SW 1271 (cell line): Measurements from ENCODE around the gene CMTM8.
A peak's percentile ranks its signal among the peaks of the same experiment; 100 is the strongest.
"Not testable (repeated sequence)": the region's sequence is repeated elsewhere in the genome, so short reads cannot be mapped to it uniquely, and the experiment has no call there.

ENCODE experiments used
- DNase-seq, 2 experiments: peaks; one replicate each; lab custom pipeline; 2025; lab: John Stamatoyannopoulos, UW

Gene CMTM8

DNA sequence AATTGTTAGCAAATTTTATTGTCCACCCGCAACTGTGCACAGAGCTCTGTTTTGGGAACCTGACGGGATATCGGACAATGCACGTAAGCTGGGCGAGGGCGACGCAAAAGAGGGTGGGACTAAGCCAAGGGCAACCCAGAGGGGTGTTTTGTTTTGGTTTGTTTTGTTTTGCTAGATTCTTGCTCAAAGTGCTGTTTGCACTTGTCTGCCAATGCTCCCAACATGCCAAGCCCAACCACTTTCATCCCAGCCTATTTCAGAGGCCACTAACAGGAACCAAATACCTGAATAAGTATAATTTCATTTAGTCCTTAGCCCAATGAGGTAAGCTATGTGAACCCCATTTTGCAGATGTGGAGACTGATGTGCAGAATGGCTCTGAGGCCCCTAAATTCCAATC, 143.4 kb downstream of the CMTM8 start:
- DNase-seq = no peak

DNA sequence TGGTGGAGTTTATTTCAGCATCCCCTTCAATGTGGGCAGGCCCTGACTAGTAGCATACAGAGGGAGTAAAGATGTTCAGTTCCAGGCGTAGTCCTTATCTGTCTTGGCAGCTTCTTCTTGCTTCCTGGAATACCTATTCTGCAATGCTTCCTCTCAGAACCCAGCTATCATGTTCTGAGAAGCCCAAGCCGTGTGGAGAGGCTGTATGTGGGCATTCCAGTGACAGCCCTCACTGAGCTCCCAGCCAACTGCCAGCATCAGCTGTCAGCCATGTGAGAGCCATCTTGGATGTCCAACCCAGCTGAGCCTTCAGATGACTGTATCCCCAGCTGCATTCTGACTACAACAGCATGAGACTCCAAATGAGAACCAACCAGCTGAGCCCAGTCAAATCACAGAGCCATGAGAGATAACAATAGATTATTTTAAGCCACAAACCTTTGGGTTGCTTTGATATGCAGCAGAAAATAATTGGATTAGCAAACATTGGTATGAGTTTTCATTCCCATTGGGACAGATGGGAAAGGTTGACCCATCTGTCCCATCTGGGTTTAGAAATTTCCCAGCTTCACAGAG, 144.7 kb downstream of the CMTM8 start:
- DNase-seq = no peak

DNA sequence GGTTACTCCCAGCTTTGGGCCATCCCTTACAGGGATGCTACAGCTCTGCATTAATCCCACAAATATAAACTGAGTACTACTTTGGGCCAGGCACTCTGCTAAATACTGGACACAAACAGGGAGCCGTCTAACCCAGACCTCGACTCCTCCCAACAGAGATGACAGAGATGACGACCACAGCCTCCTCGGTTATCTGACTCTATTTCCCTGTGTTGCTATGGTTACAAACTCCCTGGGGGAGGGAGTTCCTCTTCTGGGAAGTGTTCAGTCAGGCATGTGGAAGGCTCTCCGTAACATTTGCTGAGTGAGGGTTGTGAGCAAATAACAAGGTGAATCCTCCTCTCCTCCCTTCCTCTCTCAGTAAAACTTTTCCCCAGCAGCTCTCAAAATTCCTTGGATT, 146.5 kb downstream of the CMTM8 start:
- DNase-seq = no peak

DNA sequence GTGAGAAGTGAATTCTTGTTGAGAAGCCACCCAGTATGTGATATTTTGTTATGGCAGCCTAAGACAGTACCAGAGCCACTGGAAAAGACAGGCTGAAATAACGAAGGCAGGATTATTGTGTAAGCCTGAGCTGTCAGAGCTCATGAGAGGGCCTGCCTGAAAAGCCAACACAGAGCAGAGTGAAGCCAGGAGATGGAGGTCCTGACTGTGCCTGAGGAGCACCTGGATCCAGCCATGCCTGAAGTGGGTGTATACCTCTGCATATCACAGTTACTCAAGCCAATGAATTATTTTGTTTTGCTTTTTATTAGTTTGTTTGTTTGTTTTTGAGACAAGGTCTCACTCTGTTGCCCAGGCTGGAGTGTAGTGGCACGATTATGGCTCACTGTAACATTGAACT, 149.0 kb downstream of the CMTM8 start:
- no peak for DNase-seq

DNA sequence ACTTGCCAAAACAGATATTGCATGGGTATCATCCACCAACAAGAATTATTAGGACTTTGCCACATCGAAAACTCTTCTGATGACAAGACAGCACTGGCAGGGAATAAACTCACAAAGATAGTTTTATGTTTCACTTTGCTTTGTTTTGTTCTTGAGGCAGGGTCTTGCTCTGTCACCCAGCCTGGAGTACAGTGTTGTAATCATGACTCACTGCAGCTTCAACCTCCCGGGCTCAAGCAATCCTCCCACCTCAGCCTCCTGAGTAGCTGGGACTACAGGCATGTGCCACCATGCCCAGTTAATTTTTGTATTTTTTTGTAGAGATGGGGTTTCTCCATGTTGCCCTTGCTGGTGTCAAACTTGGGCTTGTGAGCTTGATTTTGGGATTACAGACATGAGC, 151.1 kb downstream of the CMTM8 start:
- not testable (repeated sequence) for DNase-seq

DNA sequence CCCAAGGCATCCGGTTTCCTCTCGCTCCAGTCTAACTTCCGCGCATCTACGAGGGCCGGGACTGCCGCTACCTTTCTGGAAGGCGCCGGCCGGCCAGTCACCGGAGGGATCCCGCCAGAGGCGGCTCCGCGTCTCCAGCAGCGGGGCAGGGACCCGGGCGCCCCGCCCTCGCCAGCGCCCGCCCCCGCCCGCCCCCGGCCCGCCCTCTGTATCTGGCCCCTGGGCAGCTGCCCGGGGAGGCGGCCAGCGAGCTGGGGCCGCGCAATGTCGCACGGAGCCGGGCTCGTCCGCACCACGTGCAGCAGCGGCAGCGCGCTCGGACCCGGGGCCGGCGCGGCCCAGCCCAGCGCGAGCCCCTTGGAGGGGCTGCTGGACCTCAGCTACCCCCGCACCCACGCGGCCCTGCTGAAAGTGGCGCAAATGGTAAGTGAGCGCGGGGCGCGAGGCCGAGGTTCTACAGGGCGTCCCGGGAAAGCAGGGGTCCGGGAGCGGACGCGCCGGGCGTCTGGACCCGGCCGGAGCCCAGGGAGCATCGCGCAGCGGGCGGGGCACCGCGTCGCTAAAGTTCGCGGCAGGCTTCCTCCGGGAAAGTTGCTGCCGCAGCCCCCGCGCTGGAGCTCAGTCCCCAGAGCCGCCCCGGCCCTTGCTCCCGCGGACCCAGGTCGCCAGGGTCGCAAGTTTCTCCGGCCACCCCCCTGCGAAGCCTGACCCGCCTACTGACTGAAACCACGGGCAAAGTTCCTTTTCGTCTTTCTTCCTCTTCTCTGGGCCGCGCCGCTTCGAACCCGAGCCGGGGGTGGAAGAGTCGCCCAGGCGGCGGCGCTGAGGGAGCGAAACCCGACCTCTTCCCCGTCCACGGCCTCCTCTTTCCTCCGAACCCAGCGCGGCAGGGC, 153.4 kb downstream of the CMTM8 start, which contains the start of gene CMTM7:
TSS of gene CMTM7 (plus strand) at position 211 of the 893 bp plus-strand sequence. CDS start at position 265, 54 bp downstream.
- DNase-seq = peak; percentile 19 to 58

DNA sequence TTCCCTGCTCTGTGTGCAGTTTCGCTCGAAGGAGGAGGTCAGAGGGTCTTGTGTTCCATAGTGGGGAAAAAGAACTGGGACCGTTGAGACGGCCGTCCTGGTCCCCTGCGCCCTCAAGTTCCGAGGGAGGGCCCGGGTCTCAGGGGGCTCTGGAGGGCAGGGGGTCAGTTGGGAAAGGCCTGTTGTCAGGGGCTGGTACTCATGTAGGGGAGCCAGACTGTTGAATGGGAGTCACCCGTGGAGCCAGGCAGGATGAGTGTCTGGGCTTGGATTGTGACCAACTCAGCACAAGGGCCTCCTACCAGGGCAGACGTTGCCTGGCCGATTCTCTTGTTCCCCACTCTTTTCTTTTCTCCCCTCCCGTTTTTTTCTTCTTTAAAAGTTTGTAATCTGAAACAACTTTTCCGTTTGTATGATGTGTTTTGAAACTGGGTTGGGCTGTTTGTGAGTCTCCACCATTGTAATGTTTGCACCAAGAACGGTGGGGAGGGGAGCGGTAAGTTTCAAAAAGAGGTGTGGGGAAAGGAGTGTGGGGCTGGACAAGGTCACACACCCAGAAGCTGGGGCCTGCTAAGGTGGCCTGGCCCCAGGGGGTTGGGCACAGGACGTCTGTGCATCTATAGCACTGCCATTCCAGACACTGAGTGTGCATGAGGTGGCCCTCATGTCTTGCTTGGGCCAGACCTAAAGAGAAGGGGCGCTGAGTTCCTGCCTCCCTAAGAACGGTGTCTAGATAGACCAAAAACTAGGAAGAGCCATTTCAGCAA, 154.2 kb downstream of the CMTM8 start:
- no peak for DNase-seq

DNA sequence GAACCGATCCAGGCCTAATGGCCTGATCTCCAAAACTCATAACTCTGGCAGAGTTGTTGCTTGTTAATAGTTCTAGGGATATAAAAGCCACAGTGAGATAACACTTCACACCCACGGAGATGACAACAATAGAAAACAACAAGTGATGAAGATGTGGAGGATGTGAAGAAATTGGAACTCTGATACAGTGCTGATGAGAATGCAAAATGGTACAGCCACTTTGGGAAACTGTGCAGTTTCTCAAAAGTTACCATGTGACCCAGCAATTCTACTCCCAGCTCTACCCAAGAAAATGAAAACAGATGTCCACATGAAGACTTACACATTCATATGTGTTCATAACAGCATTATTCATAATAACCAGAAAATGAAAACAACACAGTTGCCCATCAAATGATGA, 157.0 kb downstream of the CMTM8 start:
- no peak for DNase-seq

DNA sequence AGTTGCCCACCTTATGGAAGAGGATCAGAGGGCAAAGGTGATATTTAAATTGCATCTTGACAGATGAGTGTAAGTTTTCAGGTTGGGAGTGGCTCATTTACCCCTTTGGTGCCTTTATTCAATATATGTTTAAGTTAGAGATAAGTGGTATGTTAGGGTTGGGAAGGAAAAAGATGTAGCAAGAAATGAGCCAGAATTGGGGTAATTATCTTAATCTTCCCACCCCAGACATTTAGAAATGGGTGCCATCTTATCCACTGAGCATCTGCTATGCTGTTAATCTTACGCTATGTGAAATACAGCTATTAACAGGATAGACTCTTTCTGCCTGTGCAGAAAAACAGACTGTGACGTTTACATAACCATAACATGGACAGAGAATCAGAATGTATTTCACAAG, 159.5 kb downstream of the CMTM8 start:
- DNase-seq = no peak

DNA sequence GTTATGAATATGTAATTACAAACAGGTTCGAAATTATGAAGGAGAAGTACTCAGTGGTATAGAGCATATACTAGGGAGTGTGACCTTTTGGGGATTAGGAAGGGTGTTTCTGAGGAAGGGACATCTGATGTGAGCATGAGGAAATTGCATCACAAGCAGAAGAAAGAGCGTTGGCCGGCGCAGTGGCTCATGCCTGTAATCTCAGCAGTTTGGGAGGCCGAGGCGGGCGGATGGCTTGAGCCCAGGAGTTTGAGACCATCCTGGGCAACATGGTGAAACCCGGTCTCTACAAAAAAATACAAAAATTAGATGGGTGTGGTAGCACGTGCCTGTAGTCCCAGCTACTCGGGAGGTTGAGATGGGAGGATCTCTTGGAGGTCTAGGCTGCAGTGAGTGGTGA, 160.1 kb downstream of the CMTM8 start:
- DNase-seq = no peak

DNA sequence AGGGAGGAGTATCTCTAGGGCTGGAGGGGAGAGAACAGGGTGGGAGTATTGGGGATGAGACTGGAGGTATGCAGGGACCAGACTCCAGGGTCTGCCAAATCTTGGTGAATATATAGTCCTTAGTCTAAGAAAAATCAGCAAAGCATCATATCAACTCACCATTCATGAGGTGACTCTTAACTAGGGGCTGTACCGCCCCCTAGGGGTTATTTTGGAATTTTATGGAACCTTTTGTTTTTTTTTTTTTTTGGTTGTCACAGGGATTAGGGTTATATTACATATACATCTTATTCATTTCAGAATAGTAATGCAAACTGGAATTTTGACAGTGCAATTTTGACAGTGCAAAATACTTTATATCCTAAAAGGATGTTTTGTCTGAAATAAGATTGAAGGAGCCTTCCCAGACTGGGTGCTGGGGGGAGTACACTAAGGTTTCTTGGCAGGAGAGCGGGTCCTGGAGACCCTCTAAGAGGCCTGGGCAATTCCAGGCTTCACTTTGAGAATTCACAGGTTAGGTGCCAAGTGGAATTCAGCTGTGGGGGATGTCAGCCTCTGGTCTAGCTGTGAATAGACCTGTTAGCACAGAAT, 160.6 kb downstream of the CMTM8 start:
- DNase-seq = peak; percentile 19 to 33

DNA sequence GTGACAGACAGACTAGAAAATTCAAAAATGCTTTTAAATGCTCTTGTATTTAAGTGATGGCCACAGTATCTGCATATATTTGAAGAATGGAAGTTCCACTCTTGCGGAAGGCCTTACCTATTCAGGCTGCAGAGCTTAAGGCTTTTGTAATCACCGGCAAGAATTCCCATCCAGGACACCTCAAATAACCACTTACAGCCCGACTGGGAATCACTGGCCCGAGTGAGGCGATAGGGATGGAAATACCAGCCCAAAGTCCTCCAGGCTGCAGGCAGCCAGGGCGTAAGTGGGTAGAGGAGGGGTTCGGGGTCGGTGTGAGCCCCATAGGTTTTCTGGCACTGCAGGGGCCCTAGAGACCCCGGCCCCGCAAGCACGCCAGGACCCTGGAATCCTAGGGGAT, 162.6 kb downstream of the CMTM8 start:
- no peak for DNase-seq

DNA sequence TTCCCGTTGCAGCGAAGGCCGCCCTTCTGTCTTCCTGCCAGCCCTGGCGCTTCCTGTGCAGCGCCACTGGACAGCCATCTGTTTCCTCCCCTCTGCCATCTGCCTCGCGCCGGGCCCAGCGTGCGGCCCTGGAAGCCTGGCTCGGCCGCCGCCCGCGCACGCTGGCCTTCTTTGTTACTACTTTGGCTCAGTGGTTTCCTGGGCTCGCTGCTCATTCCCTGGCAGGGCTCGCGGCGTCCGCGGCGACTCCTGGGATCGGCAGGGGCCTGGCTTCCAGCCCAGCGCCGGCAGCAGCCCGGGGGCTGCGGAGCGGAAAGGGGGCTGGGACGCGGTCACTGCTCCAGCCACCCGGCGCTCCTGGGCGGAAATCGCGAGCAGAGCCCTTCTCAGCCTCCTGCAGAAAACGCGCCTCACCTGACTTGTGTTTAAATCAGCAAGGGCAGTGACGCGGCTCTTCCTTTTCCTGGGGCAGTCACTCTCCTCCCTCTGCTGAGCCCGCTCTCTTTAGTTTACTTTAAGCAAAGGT, 163.1 kb downstream of the CMTM8 start:
- peak; percentile 35 to 74 for DNase-seq

DNA sequence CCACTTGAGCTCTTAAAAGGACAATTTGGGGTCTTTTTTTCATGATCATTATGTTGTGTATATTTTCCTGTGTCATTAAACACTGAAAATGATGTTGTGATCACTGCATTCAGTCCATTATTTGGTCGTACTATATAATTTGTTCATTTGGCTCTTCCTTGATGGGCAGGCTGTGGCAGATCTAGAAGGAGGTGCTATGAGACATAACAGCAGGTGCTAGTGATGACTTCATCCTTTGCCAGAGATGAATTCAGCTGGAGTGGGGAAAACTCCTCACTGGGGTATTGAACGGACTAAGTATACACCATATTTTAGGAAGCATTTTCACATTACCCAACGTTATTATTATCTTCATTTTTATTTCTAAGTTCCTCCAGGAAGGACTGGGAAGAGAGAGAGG, 165.2 kb downstream of the CMTM8 start:
- no peak for DNase-seq

DNA sequence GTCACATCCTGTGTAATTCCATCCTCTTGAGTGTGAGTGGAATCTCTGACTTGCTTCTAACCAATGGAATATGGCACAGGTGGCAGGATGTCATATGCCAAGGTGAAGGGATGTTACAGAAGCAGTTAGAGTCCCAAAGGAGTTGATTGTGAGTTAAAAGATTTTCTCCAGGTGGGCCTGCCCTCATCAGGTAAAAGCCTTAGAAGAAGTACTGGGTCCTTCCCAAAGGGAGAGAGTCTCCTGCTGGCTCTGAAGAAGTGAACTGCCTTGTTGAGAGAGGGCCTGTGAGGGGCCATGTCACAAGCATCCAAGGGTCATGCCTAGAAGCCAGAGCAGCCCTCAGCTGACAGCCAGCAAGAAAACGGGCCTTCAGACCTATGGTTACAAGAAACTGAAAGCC, 166.2 kb downstream of the CMTM8 start:
- DNase-seq = no peak

DNA sequence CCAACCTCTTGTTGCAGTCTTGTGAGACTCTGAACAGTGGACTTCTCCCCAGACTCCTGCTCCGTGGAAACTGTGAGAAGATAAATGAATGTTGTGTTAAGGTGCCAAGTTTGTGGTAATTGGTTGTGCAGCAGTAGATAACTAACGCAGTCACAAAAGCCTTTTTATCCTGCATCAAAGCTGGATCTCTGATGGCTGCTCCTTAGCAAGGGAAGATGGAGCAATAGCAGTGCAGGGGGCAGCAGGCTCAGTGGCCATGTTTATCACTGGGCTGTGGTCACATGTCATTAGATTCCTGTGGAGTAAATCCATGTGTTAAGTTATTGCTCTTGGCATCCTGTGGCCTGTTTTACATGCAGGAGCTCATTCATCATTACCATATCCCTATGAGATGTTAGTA, 166.7 kb downstream of the CMTM8 start:
- no peak for DNase-seq

DNA sequence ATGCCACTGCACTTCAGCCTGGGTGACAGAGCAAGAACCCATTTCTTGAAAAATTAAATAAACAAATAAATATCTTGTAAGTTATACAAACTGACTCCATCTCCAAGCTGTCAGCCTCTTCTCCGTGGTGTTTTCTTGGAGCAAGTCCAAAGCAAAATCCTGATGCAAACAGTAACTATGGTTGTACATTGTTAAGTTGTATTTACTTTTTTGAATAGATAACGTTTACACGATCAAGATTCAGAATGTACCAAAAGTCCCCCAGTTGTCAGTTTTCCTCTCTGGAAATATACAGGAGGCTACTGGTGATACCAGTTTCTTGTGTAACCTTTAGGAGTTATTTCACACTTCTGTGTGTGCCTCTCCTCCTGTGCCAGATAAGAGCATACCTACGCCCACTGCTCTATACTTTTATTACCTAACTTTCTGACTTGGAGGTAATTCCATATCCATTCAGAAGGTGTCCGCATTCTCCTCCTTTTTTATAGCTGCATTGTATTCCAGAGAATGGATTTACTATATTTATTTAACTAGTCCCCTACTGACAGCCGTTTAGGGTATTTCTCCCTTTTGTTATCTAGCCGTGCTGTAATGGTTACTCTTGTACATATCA, 167.3 kb downstream of the CMTM8 start:
- DNase-seq = no peak

DNA sequence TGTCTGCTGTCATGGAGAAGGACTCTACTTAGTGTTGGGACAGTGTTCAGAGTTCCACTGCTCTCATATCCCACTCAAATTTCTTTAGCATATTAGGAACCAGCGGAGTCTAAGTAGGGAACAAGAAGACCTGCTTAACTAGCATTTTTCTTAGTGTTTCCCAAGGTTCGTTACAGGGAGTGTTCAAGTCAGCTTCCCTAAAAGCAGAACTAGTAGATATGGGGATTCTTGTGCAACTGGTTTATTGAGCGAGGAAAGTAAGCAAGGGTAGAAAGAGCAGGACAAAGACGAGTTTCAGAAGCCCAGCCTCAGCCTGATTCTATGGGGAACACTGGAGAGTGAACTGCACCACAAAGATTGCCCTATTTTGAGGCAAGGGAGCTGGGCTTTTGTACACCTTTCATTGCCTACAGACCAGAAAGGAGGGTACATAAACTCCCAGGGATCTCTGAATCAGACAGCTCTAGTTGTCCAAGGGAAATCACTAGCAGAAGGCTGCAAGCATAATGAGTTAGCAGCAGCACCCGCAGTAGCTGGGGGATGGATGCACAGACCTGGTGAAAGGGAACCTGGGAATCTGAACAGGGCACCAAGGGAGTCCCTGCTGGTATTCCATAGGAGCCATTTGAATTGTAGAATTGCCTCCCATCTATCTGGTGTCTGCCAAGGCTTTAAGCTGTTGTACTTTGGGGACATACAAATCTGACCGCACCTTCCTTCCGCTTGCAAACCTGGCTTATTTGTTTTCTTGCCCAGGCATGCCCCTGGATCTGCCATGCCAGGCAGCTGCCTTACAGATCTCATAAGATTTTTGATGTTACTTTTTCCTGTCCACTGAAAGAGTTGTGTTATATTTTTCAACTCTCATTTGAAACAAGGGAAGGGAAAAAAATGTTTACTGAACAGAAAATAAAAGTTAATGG, 168.3 kb downstream of the CMTM8 start:
- DNase-seq = no peak

DNA sequence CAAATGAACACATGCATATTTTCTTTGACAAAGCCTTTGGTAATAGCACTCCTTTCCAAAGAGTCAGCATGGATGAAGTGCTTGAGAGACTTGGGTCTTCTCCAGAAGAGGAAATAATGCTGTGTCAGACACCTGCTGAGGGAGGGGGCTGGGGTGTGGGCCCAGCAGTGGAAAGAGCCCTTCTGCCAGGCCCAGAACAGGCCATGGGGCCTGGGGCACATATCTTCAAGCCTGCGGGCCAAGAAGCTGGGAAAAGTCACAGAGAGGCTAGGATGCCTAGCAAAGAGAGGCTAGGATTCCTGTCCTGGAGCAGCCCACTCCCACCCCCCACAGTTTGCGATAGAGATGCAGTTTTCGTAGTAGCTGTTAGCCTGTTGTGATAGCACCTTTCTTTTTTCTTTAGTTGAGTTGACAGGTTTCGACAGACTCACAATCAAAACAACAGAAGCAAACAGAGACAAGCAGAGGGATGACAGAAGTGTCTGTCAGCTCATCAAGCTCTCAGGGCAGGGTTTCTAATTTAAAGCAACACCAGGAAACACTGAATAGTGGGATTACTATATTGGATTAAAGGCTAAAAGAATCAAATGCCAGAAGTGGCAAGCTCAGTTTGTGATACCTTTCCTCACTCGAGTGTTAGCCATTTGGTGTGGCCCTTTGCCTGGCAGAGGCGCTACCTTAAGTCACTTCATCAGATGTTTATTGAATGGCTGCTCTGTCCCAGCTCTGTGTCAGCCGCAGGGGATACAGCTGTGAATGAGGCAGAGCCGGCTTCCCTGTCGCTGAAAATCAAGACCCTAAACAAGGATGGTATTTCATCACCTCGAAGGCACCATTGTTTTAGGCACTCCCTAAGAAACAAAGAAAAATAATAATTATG, 172.1 kb downstream of the CMTM8 start:
- DNase-seq = no peak

DNA sequence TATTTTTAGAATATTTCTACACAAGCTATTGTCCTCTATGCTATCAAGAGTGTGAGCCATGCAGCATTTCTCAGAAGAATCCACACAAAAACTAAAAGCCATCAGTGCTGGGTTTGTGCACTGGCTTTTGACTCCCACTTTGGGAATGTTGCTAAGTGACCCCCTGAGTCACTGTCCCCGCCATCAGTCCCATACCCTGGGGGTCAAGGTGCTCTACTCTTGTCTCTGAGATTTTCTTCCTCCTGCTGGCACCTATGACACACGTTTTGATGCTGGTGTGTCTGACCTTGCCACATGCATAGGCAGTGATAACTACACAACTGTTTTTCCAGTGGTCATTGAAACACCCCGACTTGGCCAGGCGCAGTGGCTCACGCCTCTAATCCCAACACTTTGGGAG, 173.0 kb downstream of the CMTM8 start:
- no peak for DNase-seq
